WTC11 (cell line): ENCODE results near the gene GPR6.

Experiments used
- CTCF ChIP-seq: fragments of 200-600 bp; IDR thresholded peaks from 2 replicates; pipeline ENCODE4 v1.8.0; 2022; ENCODE audit warnings: antibody characterized with exemption
- E2F4 ChIP-seq: sonication (generic); formaldehyde crosslinking; IDR thresholded peaks from 2 replicates; pipeline ENCODE4 v1.8.1; 2022; ENCODE audit warnings: low read depth, mild to moderate bottlenecking, moderate library complexity, missing genetic modification reagents, borderline replicate concordance
- E2F5 ChIP-seq: sonication (generic); formaldehyde crosslinking; IDR thresholded peaks from 2 replicates; pipeline ENCODE4 v1.8.1; 2022; ENCODE audit warnings: mild to moderate bottlenecking, moderate library complexity, missing genetic modification reagents
- IRF2 ChIP-seq: sonication (generic); formaldehyde crosslinking; IDR thresholded peaks from 2 replicates; pipeline ENCODE4 v1.8.0; 2022; ENCODE audit warnings: low read depth, missing genetic modification reagents, borderline replicate concordance
- NR1H2 ChIP-seq: sonication (generic); formaldehyde crosslinking; IDR thresholded peaks from 2 replicates; pipeline ENCODE4 v1.9.0; 2021; ENCODE audit warnings: mild to moderate bottlenecking, moderate library complexity, missing genetic modification reagents
- SMAD3 ChIP-seq: sonication (generic); formaldehyde crosslinking; IDR thresholded peaks from 2 replicates; pipeline ENCODE4 v1.8.0; 2022; ENCODE audit warnings: missing genetic modification reagents, mild to moderate bottlenecking, borderline replicate concordance
- SOX15 ChIP-seq: fragments of 250-450 bp; sonication (Bioruptor Pico); IDR thresholded peaks from 2 replicates; pipeline ENCODE4 v1.9.0; 2021; ENCODE audit warnings: mild to moderate bottlenecking
- TEAD1 ChIP-seq: sonication (generic); formaldehyde crosslinking; IDR thresholded peaks from 2 replicates; pipeline ENCODE4 v1.8.0; 2022; ENCODE audit warnings: mild to moderate bottlenecking, missing genetic modification reagents
- TEAD4 ChIP-seq: sonication (generic); formaldehyde crosslinking; IDR thresholded peaks from 2 replicates; pipeline ENCODE4 v1.8.0; 2022; ENCODE audit warnings: mild to moderate bottlenecking, missing genetic modification reagents
- ZNF121 ChIP-seq: sonication (generic); formaldehyde crosslinking; IDR thresholded peaks from 2 replicates; pipeline ENCODE4 v1.8.0; 2023; ENCODE audit warnings: missing genetic modification reagents
- ZNF138 ChIP-seq: sonication (generic); formaldehyde crosslinking; conservative IDR thresholded peaks from 2 replicates; pipeline ENCODE4 v1.8.1; 2022; ENCODE audit warnings: mild to moderate bottlenecking, moderate library complexity, missing genetic modification reagents
- ZNF281 ChIP-seq: sonication (generic); formaldehyde crosslinking; IDR thresholded peaks from 2 replicates; pipeline ENCODE4 v1.8.0; 2023; ENCODE audit warnings: mild to moderate bottlenecking, missing genetic modification reagents
- ZNF423 ChIP-seq: fragments of 250-450 bp; sonication (Bioruptor Pico); IDR thresholded peaks from 2 replicates; pipeline ENCODE4 v2.1.2; 2022; ENCODE audit warnings: mild to moderate bottlenecking, moderate library complexity
- ZSCAN18 ChIP-seq: fragments of 250-450 bp; sonication (Bioruptor Pico); IDR thresholded peaks from 2 replicates; pipeline ENCODE4 v2.1.2; 2022; ENCODE audit warnings: mild to moderate bottlenecking, moderate library complexity

GRCh38 chr6:109999740-110000139, 21.6 kb downstream of the GPR6 start:
- TF ChIP-seq ZSCAN18: no peak
- TF ChIP-seq ZNF138 (CRISPR knock-in tag): no peak
- no peak for TF ChIP-seq E2F4 (CRISPR knock-in tag)
- no peak for TF ChIP-seq CTCF
- TF ChIP-seq SOX15 (CRISPR knock-in tag): no peak
- TF ChIP-seq ZNF423 (CRISPR knock-in tag): no peak
- TF ChIP-seq SMAD3 (CRISPR knock-in tag): no peak
- TF ChIP-seq ZNF121 (CRISPR knock-in tag): no peak
- TF ChIP-seq ZNF281 (CRISPR knock-in tag): no peak
- TF ChIP-seq NR1H2 (CRISPR knock-in tag): no peak
- no peak for TF ChIP-seq TEAD1 (CRISPR knock-in tag)
- no peak for TF ChIP-seq TEAD4 (CRISPR knock-in tag)
- no peak for TF ChIP-seq E2F5
- no peak for TF ChIP-seq IRF2 (CRISPR knock-in tag)
